HepG2 (cell line): ENCODE results near the gene SLC17A9.

Experiments
- ASH2L ChIP-seq: fragments of 300-600, 200-600 bp; sonication (generic); IDR thresholded peaks from 2 replicates; pipeline ENCODE4 v1.7.0; 2017; ENCODE audit warnings: low read depth, mild to moderate bottlenecking, moderate library complexity, mixed read lengths, low read length; ENCODE audit not compliant: insufficient read length
- CTCF ChIP-seq: sonication (generic); formaldehyde crosslinking; IDR thresholded peaks from 2 replicates; pipeline ENCODE4 v1.5.0; 2020; ENCODE audit warnings: mild to moderate bottlenecking, missing genetic modification reagents, moderate library complexity
- GATAD2A ChIP-seq: IDR thresholded peaks from 2 replicates; pipeline ENCODE4 v1.6.1; 2016
- HBP1 ChIP-seq: IDR thresholded peaks from 2 replicates; pipeline ENCODE4 v1.6.1; 2016; ENCODE audit warnings: low read depth, control low read depth
- MATR3 ChIP-seq: sonication (generic); formaldehyde crosslinking; IDR thresholded peaks from 2 replicates; pipeline ENCODE4 v1.4.0; 2020; ENCODE audit warnings: missing genetic modification reagents
- ZNF274 ChIP-seq: sonication (generic); formaldehyde crosslinking; IDR thresholded peaks from 2 replicates; pipeline ENCODE4 v1.5.1; 2020; ENCODE audit warnings: mild to moderate bottlenecking, missing genetic modification reagents
- ZNF335 ChIP-seq: sonication (generic); formaldehyde crosslinking; IDR thresholded peaks from 2 replicates; pipeline ENCODE4 v1.4.0; 2020; ENCODE audit warnings: missing genetic modification reagents

- TF ChIP-seq ASH2L = no peak
- TF ChIP-seq GATAD2A (CRISPR knock-in tag) = no peak
- no peak for TF ChIP-seq ZNF274 (CRISPR knock-in tag)
- no peak for TF ChIP-seq HBP1 (CRISPR knock-in tag)
- TF ChIP-seq ZNF335 (CRISPR knock-in tag) = no peak
- no peak for TF ChIP-seq MATR3
- TF ChIP-seq CTCF (CRISPR knock-in tag) = no peak
Measured at GRCh38 chr20:62982124-62983075, 29.9 kb downstream of the SLC17A9 start.
